HG03108 (cell line): Measurements from ENCODE around the gene OSBPL5.

ENCODE experiments used
- ATAC-seq: cut with Tn5 transposase; IDR thresholded peaks from one replicate; pipeline ENCODE4 v1.9.1; 2021; ENCODE audit warnings: moderate library complexity; ENCODE audit not compliant: unreplicated experiment

The OSBPL5 gene

DNA sequence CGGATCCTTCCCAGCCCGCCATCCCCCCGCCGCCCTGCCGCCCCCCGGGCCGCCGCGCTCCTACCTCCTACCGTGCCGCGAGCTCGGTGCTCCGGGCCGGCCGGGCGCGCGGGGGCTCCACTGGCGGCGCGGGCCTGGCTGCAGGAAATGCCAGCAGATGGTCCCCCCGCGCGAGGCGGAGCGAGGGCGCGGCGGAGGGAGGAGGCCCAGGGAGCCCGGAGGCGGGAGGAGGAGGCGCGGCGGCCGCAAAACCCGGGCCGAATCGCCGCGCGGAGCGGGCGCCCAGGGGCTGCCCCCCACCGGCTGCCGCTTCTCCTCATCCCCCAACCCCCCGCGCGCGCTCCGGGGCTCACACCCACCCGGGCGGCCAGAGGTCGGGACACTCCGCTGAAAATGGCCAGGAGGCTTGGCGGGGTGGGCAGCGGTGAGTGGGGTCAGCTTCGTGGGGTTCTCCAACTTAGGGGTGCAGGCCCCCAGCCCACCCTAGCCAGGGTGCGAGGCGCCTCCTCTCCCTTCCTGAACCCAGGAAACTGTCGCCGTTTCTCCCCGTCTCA, at the start of gene OSBPL5:
OSBPL5 (minus strand) TSS at position 159 of the 554 bp plus-strand sequence. CDS start 36,162 bp downstream, outside the sequence.
- ATAC-seq = no peak

- no peak for ATAC-seq
Measured at GRCh38 chr11:3214420-3214699, 49.2 kb upstream of the OSBPL5 start.

DNA sequence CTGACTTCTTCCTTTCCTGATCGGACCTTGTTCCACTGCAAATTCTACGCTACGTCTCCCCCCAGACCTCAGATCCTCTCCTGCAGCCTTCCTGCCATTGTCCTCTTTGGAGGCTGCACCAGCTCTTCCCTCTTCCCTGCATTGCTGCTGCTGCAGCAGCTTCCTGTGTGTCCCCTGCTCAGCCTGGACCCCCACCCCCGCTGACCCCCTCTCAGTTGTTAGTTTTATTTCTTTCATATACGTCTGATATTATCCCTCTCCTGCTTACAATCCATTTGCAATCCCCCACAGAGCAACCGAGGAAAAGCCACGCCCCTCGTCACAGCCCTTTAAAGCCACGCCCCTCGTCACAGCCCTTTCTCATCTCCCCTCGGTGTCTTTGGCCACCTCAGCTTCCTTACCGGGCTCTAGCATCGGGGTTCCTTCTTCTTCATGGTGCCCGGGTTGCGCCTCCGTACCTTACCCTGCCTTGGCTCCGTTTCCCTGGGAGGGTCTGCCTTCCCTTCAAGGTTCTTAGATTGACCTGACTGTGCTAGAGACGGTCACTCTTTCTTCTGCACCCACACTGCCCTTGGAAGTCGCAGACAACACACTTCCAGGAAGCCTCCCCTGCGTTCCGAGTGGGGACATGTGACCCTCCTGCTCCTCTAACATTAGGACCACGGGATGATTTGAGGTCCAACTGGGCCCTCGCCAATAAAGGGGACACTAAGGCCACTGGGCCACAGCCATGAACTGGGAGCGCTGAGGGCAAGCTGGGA, 48.7 kb upstream of the OSBPL5 start:
- no peak for ATAC-seq

DNA sequence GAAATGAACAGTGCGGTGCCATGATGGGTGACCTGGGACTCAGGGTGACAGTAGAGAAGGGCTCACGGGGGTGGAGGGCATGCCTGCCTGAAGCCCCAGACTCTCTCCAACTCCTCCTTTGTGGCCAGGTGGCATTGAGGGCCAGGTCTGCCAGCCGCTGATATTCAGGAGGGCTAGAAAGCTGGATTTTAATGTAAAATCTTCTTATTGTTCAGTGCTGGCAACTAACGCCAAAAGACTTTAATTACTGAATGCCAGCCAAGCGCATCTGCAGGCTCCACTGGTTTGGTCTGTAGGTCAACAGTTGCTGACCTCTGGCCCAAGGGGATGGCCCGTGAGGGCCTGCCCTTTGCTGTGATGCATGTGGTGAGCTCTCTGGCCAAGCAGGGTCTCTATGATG, 43.2 kb upstream of the OSBPL5 start:
- ATAC-seq = no peak

DNA sequence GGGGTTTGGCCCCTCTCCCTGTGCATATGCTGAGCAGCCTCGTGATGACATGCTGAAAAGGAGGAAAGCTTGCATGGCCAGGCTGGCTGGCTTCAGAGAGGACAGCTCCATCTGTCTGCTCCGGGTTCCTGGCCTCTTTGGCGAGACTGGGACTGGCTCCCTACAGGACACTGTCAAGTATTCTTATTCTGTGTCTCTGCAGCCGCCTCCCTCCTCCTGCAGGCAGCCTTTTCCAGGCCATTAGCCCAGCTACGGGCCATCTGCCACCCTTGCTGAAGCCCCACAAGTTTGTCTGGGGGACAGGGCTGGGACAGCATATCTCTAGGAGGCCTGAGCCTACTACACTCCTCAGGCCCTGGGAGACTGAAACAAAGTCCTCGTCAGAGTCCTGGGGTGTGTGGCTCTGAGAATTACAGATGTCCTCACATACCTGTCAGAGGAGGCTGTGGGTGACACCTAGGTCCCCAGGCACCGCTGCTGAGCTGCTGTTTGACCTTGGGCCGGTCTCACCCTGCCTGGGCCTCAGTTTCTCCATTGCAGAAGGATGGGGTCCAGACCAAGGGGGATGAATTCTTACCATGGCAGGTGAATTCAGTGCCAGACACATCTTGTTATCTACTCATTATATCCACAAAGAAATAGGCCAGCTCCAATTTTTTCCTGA, 42.5 kb upstream of the OSBPL5 start:
- ATAC-seq = no peak

DNA sequence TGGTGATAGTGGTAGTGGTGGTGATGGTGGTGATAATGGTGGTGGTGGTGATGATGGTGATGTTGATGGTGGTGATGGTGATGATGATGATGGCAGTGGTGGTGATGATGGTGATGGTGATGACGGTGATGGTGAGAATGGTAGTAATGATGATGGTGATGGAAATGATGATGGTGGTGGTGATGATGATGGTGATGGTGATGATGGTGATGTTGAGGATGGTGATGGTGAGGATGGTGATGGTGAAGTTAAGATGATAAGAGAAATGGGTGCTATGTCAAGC, 41.8 kb upstream of the OSBPL5 start:
- no peak for ATAC-seq

GRCh38 chr11:3206156-3206921, 41.2 kb upstream of the OSBPL5 start:
- ATAC-seq = no peak

- ATAC-seq = no peak
Measured at GRCh38 chr11:3205261-3206155, 40.4 kb upstream of the OSBPL5 start.

DNA sequence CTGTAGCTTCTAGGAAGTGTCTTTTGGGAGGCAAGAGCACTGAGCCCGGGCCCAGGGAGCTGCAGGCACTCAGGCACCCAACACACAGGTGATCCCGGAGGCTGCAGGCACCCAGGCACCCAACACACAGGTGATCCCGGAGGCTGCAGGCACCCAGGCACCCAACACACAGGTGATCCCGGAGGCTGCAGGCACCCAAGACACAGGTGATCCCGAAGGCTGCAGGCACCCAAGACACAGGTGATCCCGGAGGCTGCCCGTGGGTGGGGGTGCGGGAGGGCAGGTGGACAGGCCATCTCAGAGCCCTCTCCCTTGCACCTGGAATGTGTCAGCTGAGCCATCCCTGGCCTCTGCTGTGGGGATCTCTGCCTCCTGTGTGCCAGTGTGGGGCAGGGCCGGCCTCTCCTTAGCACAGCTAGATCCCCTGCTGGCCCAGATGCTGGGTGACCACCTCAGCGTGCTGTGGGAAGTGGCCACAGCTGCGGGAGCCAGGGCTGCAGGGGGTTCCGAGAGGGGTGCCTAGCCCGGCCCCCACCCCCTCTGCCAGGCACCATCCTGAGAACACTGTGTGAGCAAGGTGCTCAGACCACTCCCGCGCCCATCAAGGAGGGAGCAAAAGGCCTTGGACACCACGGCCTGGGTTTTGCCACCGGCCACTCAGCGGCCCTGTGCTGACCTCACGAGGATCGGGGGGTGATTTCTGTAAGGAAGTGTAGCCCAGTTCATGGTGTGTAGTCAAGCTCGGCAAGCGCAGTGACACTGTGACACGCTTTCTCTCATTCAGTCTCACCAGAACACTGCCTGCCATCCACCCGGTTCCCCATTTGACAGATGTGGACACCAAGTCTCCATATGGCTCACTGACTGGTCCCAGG, 39.3 kb upstream of the OSBPL5 start:
- no peak for ATAC-seq

GRCh38 chr11:3203221-3204043, 38.3 kb upstream of the OSBPL5 start:
- no peak for ATAC-seq

DNA sequence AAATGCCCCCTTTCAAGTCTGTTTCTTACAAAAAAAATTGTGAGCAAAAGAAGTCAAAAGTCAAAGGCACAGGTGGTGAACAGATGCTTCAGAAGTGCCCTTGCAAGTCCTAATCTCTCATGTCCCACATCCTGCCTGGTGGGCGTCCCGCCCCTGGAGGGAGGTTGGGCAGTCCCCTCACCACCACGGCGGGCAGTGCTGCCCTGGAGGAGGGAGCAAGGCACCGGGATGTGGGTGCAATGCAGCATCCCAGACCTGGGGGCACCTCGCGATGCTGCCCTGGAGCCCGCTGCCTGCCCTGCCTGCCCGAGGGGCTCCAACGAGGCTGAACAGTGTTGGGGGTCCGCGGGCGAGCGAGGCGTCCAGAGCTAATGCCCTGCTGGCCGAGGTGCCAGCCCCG, 37.6 kb upstream of the OSBPL5 start:
- no peak for ATAC-seq

DNA sequence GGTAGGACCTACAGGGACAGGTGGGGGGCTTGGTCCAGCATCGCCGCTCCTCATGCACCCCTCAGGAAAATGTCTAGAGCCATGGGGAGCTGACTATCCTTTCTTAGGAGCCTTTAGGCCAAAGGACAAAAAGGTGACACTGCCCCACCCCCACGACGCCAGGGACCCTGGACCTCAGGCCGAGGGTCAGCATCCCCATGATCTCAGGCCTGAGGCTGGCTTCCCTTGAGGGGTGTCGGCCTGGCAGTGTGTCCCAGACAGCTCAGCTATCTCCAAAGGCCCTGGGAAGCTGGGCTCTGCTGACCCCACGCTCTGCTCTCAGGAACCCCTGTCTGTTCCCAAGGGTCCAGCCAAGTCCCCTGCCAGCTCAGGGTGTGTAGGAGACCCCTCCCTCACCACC, 37.2 kb upstream of the OSBPL5 start:
- no peak for ATAC-seq

GRCh38 chr11:3201677-3202181, 36.6 kb upstream of the OSBPL5 start:
- ATAC-seq = no peak

- no peak for ATAC-seq
Measured at GRCh38 chr11:3201112-3201581, 36.0 kb upstream of the OSBPL5 start.

DNA sequence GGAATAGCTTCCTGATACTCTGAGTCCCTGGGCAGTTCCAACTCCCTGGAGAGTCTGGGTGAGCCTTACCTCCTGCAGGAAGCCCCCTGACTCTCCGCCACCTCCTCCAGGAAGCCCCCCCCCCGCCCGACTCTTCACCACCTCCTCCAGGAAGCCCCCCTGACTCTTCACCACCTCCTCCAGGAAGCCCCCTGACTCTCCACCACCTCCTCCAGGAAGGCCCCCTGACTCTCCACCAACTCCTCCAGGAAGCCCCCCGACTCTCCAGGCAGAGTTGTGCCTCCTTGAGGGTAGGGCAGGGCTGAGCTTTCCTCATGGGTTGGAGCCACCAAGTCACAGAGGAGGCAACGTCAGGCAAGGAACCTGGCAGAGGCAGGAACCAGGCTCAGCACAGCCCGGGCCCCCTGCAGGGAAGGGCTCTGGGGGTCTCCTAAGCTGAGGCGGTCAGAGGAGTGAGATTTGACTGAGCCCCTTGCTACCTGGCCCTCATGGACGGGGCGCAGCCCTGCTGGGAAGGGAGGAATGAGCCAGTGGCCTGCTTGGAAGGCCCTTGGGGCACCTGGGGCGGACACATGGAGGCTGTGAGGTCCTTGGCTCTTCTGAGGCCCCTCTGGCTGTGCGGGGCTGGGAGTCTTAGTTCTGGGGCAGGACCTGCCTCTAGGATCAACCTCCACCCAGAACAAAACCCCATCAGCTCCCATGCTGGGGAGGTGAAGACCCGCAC, 35.4 kb upstream of the OSBPL5 start:
- no peak for ATAC-seq

GRCh38 chr11:3199537-3200295, 34.6 kb upstream of the OSBPL5 start:
- no peak for ATAC-seq

DNA sequence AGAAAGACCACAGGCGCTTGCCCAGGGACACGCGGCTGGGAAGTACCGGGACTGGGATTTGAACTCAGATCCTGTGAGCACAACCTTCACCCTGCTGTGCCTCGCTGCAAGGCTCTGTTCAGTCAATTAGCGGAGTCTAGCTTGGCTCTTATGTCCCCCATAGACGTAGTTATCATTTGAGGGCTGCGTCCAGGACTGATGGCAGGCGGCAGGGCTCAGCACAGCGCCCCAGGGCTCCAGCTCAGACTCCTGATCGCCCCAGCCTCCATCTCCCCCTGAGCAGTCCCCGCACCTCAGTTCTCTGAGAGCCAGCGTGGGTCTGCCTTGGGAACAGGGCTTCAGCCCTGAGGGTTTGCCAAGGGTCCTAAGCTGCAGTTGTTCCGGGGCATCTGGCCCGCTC, 33.7 kb upstream of the OSBPL5 start:
- no peak for ATAC-seq
